Measurements from ENCODE around the gene WNK4. TPM values are rescaled to one million over a fixed set of nuclear protein-coding genes. Genes with fewer than 3 reads are reported as not detected.
"Not testable (repeated sequence)": the region's sequence is repeated elsewhere in the genome, so short reads cannot be mapped to it uniquely, and the experiment has no call there.

WNK4 gene
- total RNA-seq, 1 donor from 2014 or later: 1.2 TPM

DNA sequence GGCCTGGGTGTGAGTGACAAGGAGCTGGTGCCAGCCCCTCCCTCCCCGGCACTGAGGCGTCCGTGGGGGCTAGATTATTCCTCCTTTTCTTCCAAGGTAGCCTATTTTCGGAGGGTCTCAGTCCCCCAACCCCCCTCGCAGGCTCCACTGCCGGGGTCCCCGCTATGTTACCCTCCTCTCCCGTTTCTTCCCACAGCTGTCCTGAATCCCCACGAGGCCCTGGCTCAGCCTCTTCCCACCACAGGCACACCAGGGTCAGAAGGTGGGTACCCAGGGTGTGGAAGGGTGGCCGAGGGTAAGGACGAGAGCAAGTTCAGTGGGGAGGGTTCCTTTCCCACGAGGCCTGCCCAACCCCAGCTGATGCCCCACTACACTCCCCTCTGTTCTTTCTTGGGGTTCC, 18.8 kb upstream of the WNK4 start:
- no peak for DNase-seq (ENCODE audit: extremely low spot score in 2 of 2)
- Histone ChIP-seq H3K27me3 (no peaks in the 10 kb centered on the region), H3K36me3 (no peaks in the 10 kb centered on the region), H3K4me3 (peak overlapping the region; percentile 57 to 78), H3K27ac (peak overlapping the region; percentile 84), H3K4me1 (peaks cover 19% of the 10 kb centered on the region), H3K9me3 (no peaks in the 10 kb centered on the region)
- intact Hi-C loops (cut with DNase I): loop anchor here (2.0 to 10.0 kb wide), 3 partner anchors 41 to 187 kb away; partner anchors contain the start of genes BECN1 and PSMC3IP
- TF ChIP-seq POLR2A (IDR thresholded peaks at IDR 0.05) (no peak), POLR2AphosphoS5 (IDR thresholded peaks at IDR 0.05; ENCODE audit: insufficient read depth in 1 of 2, low read depth in 1 of 2) (no peak), CTCF (IDR thresholded peaks at IDR 0.05) (no peak)

GRCh38 chr17:42766124-42766523, 14.3 kb upstream of the WNK4 start:
- no peak overlapping the region for H3K4me3 ChIP-seq
- DNase-seq (ENCODE audit: extremely low spot score in 2 of 2): no peak
- intact Hi-C loops (cut with DNase I): loop anchor here (10.0 kb wide), 2 partner anchors 59 to 191 kb away; partner anchors contain the start of genes BECN1 and PSMC3IP
- TF ChIP-seq POLR2A (IDR thresholded peaks at IDR 0.05): no peak
- TF ChIP-seq CTCF (IDR thresholded peaks at IDR 0.05): no peak
- TF ChIP-seq POLR2AphosphoS5 (IDR thresholded peaks at IDR 0.05; ENCODE audit: insufficient read depth in 1 of 2, low read depth in 1 of 2): no peak
- no peaks in the 10 kb centered on the region for H3K9me3 ChIP-seq
- H3K4me1 ChIP-seq: peaks cover 12% of the 10 kb centered on the region
- H3K27me3 ChIP-seq: no peaks in the 10 kb centered on the region
- no peak overlapping the region for H3K27ac ChIP-seq
- no peaks in the 10 kb centered on the region for H3K36me3 ChIP-seq

DNA sequence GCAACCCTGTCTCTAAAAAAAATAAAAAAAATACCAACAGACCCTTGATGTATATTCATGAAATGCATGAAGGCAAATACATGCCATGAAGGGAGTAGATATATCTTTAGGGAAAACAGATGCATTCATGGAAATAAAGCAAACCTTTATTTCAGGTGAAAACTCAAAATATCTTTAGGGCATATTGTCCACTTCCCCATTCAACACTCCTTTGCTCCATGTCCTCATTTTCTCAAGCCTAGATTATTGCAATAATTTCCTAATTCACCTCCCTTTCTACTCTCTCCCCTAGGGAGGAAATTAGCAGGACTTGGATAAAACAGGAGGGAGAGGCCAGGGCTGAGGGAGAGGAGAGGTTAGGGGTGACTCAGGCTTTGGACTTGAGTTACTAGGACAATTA, 12.9 kb upstream of the WNK4 start:
- H3K4me3 ChIP-seq: no peak overlapping the region
- TF ChIP-seq POLR2A (IDR thresholded peaks at IDR 0.05) (no peak), CTCF (IDR thresholded peaks at IDR 0.05) (no peak), POLR2AphosphoS5 (IDR thresholded peaks at IDR 0.05; ENCODE audit: insufficient read depth in 1 of 2, low read depth in 1 of 2) (no peak)
- no peak for DNase-seq (ENCODE audit: extremely low spot score in 2 of 2)
- H3K27ac ChIP-seq: no peak overlapping the region
- H3K27me3 ChIP-seq: no peaks in the 10 kb centered on the region
- peaks cover 2% of the 10 kb centered on the region for H3K4me1 ChIP-seq
- intact Hi-C loops (cut with DNase I): loop anchor here (10.0 kb wide), 2 partner anchors 57 to 193 kb away; partner anchors contain the start of genes BECN1 and PSMC3IP
- H3K36me3 ChIP-seq: no peaks in the 10 kb centered on the region
- no peaks in the 10 kb centered on the region for H3K9me3 ChIP-seq

DNA sequence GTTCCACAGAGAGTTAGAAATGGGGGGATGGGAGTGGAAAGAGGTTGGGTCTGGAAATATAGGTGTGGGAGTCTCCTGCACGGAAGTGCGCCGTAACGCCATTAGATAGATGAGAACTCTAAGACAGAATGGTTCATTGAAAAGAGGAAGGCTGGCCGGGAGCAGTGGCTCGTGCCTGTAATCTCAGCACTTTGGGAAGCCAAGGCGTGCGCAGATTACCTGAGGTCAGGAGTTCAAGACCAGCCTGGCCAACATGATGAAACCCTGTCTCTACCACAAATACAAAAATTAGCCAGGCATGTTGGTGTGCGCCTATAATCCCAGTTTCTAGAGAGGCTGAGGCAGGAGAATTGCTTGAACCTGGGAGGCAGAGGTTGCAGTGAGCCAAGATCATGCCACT, 12.4 kb upstream of the WNK4 start:
- not testable (repeated sequence) for H3K9me3 ChIP-seq
- intact Hi-C loops (cut with DNase I): loop anchor here (10.0 kb wide), 2 partner anchors 57 to 193 kb away; partner anchors contain the start of genes BECN1 and PSMC3IP

GRCh38 chr17:42769964-42770363, 10.4 kb upstream of the WNK4 start:
- not testable (repeated sequence) for H3K36me3 ChIP-seq; H3K9me3 ChIP-seq; DNase-seq (ENCODE audit: extremely low spot score in 2 of 2); H3K27ac ChIP-seq; H3K27me3 ChIP-seq; H3K4me3 ChIP-seq
- peaks cover 16% of the 10 kb centered on the region for H3K4me1 ChIP-seq
- intact Hi-C loops (cut with DNase I): loop anchor here (10.0 kb wide), 2 partner anchors 55 to 195 kb away; partner anchors contain the start of genes BECN1 and PSMC3IP

More for the DNA sequence above, 12.4 kb upstream of the WNK4 start:
- H3K27me3 ChIP-seq; H3K27ac ChIP-seq; H3K4me1 ChIP-seq; H3K36me3 ChIP-seq; H3K4me3 ChIP-seq; DNase-seq (ENCODE audit: extremely low spot score in 2 of 2): not testable (repeated sequence)

DNA sequence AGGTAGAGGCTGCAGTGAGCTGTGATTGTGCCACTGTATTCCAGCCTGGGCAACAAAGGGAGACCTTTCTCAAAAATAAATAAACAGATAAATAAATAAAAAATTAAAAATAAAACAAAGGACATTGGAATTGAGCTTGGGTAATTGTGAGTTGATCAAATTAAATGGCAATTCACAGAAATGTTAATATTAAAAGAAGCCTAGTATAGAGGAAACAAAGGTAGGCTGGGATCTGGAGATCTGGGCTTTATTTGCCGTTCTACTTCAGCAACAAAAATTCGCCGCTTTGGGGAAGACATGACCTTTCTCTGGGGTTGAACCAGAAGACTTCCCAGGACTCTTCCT, 7.5 kb upstream of the WNK4 start:
- peak overlapping the region; percentile 75 to 78 for H3K4me3 ChIP-seq

More for the DNA sequence above, 7.5 kb upstream of the WNK4 start:
- Histone ChIP-seq H3K9me3 (no peaks in the 10 kb centered on the region), H3K36me3 (peaks cover 0 to 20% of the 10 kb centered on the region in 2 donors), H3K27ac (peak overlapping the region; percentile 85), H3K27me3 (no peaks in the 10 kb centered on the region), H3K4me1 (peaks cover 16% of the 10 kb centered on the region)
- no peak for DNase-seq (ENCODE audit: extremely low spot score in 2 of 2)
- TF ChIP-seq POLR2A (IDR thresholded peaks at IDR 0.05): no peak
- no peak for TF ChIP-seq POLR2AphosphoS5 (IDR thresholded peaks at IDR 0.05; ENCODE audit: insufficient read depth in 1 of 2, low read depth in 1 of 2)
- no peak for TF ChIP-seq CTCF (IDR thresholded peaks at IDR 0.05)
- intact Hi-C loops (cut with DNase I): no loop called here
